Pons (tissue), 1 donor: ENCODE results near the gene CEP68.
"Not testable (repeated sequence)": the region's sequence is repeated elsewhere in the genome, so short reads cannot be mapped to it uniquely, and the experiment has no call there.

Source experiments
- DNase-seq: peaks from one replicate; pipeline ENCODE4 v3.0.0-alpha.2; 2016; ENCODE audit warnings: low spot score

CEP68 gene

DNA sequence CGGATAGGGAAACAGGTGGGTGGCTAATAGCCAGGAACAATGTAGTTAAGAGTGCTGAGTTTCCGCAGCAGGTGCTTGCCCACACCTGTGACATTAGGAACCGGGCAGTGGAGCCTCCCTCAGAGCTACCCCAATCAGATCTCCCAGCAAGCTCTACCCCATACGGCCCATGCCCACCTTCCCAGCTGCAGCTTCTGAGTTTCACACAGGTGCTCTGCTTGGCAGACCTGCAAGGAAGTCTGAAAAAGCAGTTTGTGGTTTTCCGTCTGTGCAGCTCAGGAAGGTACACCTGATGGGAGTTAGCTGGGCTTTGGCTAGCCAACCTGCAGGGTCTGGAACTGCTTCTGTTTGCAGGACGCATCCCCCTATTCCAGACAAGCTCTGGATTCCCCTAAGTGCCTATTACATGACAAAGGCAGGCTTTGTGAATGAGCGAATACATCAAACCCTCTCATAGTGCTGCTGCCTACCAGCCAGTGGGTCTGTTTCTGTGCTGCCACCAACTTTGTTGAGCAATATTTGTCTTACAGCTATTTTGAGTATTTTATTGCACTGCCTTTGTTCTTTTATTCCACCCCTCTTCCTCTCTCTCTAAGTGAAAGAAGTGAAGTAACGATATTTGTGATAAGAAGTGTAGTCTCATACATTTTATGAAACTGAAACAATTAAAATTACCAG lies 24.7 kb upstream of the CEP68 start:
- DNase-seq = peak; percentile 75

DNA sequence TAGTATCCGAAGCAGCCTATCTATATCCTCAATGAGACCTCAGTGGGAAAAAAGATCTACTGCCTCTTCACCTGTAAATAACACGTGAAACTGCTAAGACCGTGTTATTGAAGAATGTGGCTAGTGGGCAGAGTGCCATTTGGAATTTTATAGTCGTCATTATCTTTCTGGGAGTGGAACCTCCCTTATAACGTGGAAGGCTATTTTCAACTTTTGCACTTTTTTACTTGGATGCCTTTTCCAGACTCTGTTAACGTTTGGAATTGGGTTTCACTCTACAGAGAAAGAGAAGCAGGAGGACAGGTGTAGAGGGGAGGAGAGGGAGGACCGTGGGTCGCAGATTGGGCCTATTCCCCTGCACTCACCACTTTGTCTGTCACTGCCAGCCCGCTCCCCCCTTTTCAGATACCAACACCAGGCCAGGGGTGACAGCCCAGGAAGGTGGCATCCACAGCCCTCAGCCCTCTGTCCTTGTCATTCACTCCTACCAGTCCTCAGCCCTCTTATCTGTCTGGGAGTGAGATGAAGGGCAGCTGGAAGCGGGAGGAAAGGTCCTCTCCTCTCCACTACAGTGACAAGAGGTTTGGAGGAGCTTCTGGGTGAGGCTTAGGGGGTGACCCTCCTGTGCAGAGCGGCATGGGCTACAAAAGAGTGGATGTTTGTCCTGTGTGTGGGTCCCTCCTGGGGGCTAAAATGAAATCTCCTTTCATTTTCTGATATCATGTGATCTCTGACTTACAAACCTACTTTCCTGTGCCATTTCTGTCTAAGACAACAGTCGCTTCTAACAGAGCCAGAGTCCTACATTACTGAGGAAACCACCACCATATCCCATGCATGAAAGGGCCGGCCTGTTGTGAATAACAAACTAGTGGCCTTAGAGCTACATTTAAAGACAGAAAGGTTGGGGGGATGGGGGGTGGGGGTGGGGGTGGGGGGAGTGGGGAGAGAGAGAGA lies 23.9 kb upstream of the CEP68 start:
- no peak for DNase-seq

DNA sequence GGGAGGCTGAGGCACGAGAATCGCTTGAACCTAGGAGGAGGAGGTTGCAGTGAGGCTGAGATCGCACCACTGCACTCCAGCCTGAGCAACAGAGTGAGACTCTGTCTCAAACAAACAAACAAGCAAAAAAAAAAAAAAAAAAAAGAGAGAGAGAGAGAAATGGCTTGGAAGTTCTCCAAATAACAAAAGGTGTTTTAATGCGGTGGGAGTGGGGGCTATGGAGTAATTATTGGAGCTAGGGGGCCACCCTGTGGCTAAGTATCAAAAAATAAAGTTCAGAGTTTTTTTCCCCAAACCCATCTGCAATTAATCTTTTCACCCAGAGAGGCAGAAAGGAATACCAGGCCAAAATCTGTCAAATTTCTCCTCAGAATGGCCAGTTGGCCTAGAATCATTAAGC lies 23.0 kb upstream of the CEP68 start:
- no peak for DNase-seq

DNA sequence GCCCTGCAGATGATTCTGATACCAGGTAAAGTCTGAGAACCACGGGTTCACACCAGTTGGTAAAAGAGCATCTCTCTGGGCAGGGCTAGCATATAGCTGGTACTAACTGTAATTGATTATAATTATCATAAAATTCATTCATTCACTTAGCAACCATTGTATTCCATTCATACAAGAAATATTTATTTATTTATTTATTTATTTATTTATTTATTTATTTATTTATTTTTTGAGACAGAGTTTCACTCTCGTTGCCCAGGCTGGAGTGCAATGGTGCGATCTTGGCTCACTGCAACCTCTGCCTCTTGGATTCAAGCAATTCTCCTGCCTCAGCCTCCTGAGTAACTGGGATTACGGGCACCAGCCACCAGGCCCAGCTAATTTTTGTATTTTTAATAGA lies 22.5 kb upstream of the CEP68 start:
- DNase-seq = not testable (repeated sequence)

- DNase-seq = no peak
These were observed 20.8 kb upstream of the CEP68 start for GRCh38 chr2:65035351-65035943.

- DNase-seq = no peak
These were observed 19.0 kb upstream of the CEP68 start for GRCh38 chr2:65037178-65037577.

DNA sequence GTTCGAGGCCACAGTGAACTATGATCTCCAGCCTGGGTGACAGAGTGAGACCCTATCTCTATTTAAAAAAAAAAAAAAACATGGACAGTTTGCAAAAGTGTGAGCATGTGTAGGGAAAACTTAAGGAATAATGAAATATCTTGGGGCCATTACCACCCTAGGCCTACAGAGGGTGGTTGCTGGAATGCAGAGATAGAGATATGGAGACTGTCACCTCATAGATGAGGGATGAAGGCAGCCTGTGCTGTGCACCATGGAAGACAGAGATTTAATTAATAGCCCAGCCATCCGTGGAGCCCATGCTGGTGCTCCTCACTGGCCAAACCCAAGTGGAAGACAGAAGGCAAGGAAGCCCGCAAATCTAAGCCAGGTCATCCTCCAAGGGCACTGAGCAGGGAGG lies 16.6 kb upstream of the CEP68 start:
- DNase-seq = no peak

GRCh38 chr2:65040400-65041261 lies 15.6 kb upstream of the CEP68 start:
- DNase-seq = peak; percentile 91

DNA sequence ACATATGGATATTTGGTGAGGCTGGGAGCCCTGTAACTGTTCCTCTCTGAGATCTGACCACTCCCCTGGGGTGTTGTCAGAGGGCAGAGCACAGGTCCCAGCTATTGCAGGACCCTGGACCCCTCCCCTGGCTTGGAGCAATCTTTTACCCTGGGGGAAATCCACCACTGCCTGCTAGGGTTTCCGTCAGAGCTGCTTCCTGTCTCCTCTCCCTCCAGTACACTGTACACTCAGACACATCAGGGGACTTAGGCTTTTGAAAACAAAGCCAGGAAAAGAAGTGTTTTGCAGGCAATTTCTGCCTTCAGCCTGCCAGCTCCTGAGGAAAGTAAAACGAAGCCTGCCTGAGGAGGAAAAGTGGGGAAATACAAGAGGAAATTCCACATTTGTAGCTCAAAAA lies 13.2 kb upstream of the CEP68 start:
- DNase-seq = no peak

GRCh38 chr2:65044097-65044735 lies 12.0 kb upstream of the CEP68 start:
- DNase-seq = no peak

DNA sequence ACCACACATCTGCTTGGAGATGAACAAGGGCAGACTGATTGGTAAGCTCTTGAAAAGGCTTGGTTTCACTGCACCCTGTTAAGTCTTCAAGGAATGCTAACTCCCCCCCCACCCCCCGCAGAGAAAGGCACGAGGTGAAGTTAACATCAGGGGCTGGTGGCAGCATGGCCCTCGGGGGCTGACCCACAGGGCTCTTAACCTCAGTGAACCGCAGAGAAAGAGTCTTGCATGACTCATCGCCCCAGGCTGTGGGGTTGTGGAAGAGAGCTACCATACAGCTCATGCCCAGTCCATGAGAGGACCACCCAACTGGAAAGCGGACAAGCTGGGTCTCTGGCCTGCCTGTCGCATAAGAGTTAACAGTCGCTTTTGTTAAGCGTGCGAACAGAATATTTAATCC lies 10.6 kb upstream of the CEP68 start:
- no peak for DNase-seq

GRCh38 chr2:65046633-65047407 lies 9.4 kb upstream of the CEP68 start:
- no peak for DNase-seq

- DNase-seq = no peak
These were observed 7.1 kb upstream of the CEP68 start for GRCh38 chr2:65049010-65049639.

DNA sequence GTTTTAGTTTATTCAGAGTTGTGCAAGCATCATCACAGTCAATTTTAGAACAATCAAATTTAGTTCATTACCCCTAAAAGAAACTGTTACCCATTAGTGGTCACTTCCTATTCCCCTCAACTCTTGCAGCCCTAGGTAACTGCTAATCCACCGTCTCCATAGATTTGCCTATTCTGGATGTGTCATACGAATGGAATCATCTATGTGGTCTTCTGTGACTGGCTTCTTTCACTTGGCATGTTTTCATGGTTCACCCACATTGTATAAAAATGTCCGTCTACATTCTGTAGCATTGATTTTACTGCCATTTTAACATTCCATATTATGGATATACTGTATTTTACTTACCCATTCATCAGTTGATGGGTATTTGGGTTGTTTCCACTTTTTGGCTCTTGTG lies 5.3 kb upstream of the CEP68 start:
- DNase-seq = no peak

GRCh38 chr2:65053199-65053598 lies 3.0 kb upstream of the CEP68 start:
- peak; percentile 84 for DNase-seq

- DNase-seq = no peak
These were observed 1.3 kb upstream of the CEP68 start for GRCh38 chr2:65054749-65055421.

- DNase-seq = peak; percentile 35
These were observed 598 bp upstream of the CEP68 start for GRCh38 chr2:65055422-65056214.

DNA sequence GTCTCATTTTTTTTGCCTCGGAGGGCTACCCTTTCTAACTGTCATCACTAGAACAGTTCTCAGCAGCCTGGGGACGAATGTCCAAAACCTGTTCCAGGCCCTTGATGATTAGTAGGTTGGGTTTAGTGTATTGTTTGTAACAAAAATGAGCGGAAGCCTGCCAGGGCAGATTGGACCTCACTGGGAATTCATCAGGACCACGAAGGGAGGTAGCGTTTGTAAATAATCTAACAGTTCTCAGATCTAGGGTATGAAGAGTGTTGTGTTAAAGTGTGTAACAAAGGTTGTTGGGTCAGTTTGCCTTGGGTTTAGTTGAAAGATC lies 799 bp downstream of the CEP68 start:
- no peak for DNase-seq
